Neural cell (in vitro differentiated cells): ENCODE measurements around the gene COG2. TPM values are rescaled to one million over a fixed set of nuclear protein-coding genes. Genes with fewer than 3 reads are reported as not detected.

Experiments
- H2AFZ ChIP-seq: fragments of 200-600, 300-800 bp; sonication (generic), shearing (Covaris generic); 2 replicates; pipeline ENCODE4 v1.6.0; 2014; ENCODE audit warnings: low read depth, mild to moderate bottlenecking, antibody characterized with exemption, low read length, moderate library complexity
- H3F3A ChIP-seq: fragments of 200-600 bp; shearing (Covaris generic); 2 replicates; pipeline ENCODE4 v1.6.1; 2016; ENCODE audit warnings: mild to moderate bottlenecking, moderate library complexity, mixed read lengths, antibody characterized with exemption, low read length; ENCODE audit not compliant: insufficient read depth, poor library complexity, severe bottlenecking
- H3K27ac ChIP-seq: fragments of 200-600, 300-800 bp; sonication (generic), shearing (Covaris generic); 2 replicates; pipeline ENCODE4 v1.5.1; 2014; ENCODE audit warnings: mild to moderate bottlenecking, low read length, moderate library complexity
- H3K27me3 ChIP-seq: fragments of 300-800, 200-600 bp; sonication (generic), shearing (Covaris generic); 2 replicates; pipeline ENCODE4 v1.6.0; 2014; ENCODE audit warnings: mild to moderate bottlenecking, low read depth, low read length, moderate library complexity; ENCODE audit not compliant: insufficient read depth
- H3K36me3 ChIP-seq: fragments of 300-800, 200-600 bp; sonication (generic), shearing (Covaris generic); 2 replicates; pipeline ENCODE4 v1.5.1; 2014; ENCODE audit warnings: mild to moderate bottlenecking, antibody characterized with exemption, low read length, moderate library complexity; ENCODE audit not compliant: insufficient read depth
- H3K4me2 ChIP-seq: fragments of 300-800, 200-600 bp; sonication (generic), shearing (Covaris generic); 2 replicates; pipeline ENCODE4 v1.6.0; 2014; ENCODE audit warnings: mild to moderate bottlenecking, low read length
- H3K4me3 ChIP-seq: fragments of 300-800, 200-600 bp; sonication (generic), shearing (Covaris generic); 2 replicates; pipeline ENCODE4 v1.5.1; 2014; ENCODE audit warnings: mild to moderate bottlenecking, low read length, moderate library complexity
- H3K79me2 ChIP-seq: fragments of 200-600 bp; shearing (Covaris generic); replicated peaks from 2 replicates; pipeline ENCODE4 v1.6.0; 2014; ENCODE audit warnings: mild to moderate bottlenecking, low read length, moderate library complexity; ENCODE audit not compliant: insufficient read depth
- H3K9ac ChIP-seq: fragments of 300-800, 200-600 bp; sonication (generic), shearing (Covaris generic); 2 replicates; pipeline ENCODE4 v1.6.1; 2016; ENCODE audit warnings: mild to moderate bottlenecking, low read length, mixed read lengths
- H3K9me2 ChIP-seq: fragments of 200-600 bp; shearing (Covaris generic); 2 replicates; pipeline ENCODE4 v1.6.1; 2016; ENCODE audit warnings: mild to moderate bottlenecking, low read length, mixed read lengths; ENCODE audit not compliant: insufficient read depth
- H3K9me3 ChIP-seq: fragments of 200-600, 300-800 bp; sonication (generic), shearing (Covaris generic); 2 replicates; pipeline ENCODE4 v1.6.1; 2016; ENCODE audit warnings: mild to moderate bottlenecking, mixed run types, low read length, moderate library complexity, mixed read lengths
- H4K20me1 ChIP-seq: fragments of 200-600 bp; shearing (Covaris generic); 2 replicates; pipeline ENCODE4 v1.6.1; 2016; ENCODE audit warnings: mild to moderate bottlenecking, mixed run types; ENCODE audit not compliant: insufficient read depth
- EP300 ChIP-seq: fragments of 450-650 bp; conservative IDR thresholded peaks from 2 replicates; pipeline ENCODE4 v1.6.1; 2014; ENCODE audit warnings: antibody characterized with exemption, mild to moderate bottlenecking, moderate library complexity; ENCODE audit not compliant: poor library complexity, severe bottlenecking
- EZH2 ChIP-seq: fragments of 200-600, 300-800 bp; shearing (Covaris generic), sonication (generic); IDR thresholded peaks from 2 replicates; pipeline ENCODE4 v1.6.1; 2014; ENCODE audit warnings: antibody characterized with exemption, low read length, borderline replicate concordance, mild to moderate bottlenecking; ENCODE audit not compliant: insufficient read depth, poor library complexity, severe bottlenecking
- MXI1 ChIP-seq: fragments of 450-650 bp; conservative IDR thresholded peaks from 2 replicates; pipeline ENCODE4 v1.6.1; 2014; ENCODE audit warnings: antibody characterized with exemption, mild to moderate bottlenecking; ENCODE audit not compliant: poor library complexity, severe bottlenecking
- POLR2AphosphoS5 ChIP-seq: IDR thresholded peaks from 2 replicates; pipeline ENCODE4 v1.6.1; 2012
- RAD21 ChIP-seq: fragments of 450-650 bp; conservative IDR thresholded peaks from 2 replicates; pipeline ENCODE4 v1.6.1; 2014; ENCODE audit warnings: antibody characterized with exemption, mild to moderate bottlenecking, moderate library complexity
- REST ChIP-seq: IDR thresholded peaks from 2 replicates; pipeline ENCODE4 v1.6.1; 2012; ENCODE audit warnings: borderline replicate concordance
- SMC3 ChIP-seq: fragments of 450-650 bp; conservative IDR thresholded peaks from 2 replicates; pipeline ENCODE4 v1.6.1; 2014; ENCODE audit warnings: antibody characterized with exemption, mild to moderate bottlenecking, moderate library complexity; ENCODE audit not compliant: poor library complexity
- TAF1 ChIP-seq: IDR thresholded peaks from 2 replicates; pipeline ENCODE4 v1.6.1; 2012; ENCODE audit warnings: low read depth
- polyA plus RNA-seq: library from polyadenylated mRNA; depleted of rRNA; stranded (reverse); fragments of >200 nt; gene quantifications from 2 replicates; pipeline ENCODE4 v1.2.3, GENCODE V29; 2014
- TF ChIP-seq, protein P1 (sequence below): fragments of 450-650 bp; IDR thresholded peaks from 2 replicates; pipeline ENCODE4 v1.5.1; 2014; ENCODE audit warnings: antibody characterized with exemption, mild to moderate bottlenecking, moderate library complexity; ENCODE audit not compliant: poor library complexity, severe bottlenecking

Gene COG2
- polyA plus RNA-seq, 1 donor from 2014 or later = 14.5 TPM

DNA sequence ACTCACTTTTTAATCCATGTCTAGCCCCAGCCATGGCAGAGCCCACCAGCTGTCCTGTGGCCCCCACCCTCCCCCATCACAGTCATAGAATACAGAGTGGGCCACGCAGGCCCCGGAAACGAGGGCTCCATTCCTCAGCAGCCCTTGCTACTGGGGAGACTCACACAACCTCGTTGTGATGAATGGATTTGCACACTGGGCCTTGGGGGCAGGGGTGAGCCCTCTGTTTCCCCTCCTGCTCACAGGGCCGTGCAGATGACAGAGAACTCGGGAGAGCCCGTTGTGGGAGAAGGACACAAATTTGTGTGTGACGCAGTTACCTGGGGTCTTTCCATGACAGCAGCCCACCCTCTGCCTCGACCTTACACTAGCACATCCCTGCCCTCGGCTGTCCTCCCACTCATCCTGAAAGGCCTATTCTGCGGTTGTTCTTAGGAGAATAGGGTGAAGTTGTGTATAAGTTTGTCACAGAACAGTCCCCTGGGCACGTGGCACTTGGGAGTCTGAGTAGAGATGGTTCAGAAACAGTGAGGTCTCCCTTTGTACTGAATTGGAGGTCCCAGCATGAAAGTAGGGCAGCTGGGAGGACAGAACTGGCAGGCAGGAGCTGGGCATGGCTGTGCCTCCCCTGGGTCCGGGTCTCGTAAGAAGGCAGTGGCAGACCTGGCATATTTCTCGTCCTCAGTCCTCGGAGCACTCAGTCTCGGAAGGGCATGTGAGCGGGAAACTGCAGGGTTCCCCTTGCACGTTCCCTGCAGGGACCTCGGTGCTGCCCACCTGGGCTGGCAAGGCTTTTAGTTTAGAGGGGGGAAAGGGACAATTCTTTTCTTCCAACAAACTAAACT is 64.8 kb downstream of the COG2 start:
- H3K9me2 ChIP-seq = no peaks in the 10 kb centered on the region
- H4K20me1 ChIP-seq = no peaks in the 10 kb centered on the region
- H3K27ac ChIP-seq = no peak overlapping the region
- no peak overlapping the region for H3K4me3 ChIP-seq
- TF ChIP-seq, protein P1, sequence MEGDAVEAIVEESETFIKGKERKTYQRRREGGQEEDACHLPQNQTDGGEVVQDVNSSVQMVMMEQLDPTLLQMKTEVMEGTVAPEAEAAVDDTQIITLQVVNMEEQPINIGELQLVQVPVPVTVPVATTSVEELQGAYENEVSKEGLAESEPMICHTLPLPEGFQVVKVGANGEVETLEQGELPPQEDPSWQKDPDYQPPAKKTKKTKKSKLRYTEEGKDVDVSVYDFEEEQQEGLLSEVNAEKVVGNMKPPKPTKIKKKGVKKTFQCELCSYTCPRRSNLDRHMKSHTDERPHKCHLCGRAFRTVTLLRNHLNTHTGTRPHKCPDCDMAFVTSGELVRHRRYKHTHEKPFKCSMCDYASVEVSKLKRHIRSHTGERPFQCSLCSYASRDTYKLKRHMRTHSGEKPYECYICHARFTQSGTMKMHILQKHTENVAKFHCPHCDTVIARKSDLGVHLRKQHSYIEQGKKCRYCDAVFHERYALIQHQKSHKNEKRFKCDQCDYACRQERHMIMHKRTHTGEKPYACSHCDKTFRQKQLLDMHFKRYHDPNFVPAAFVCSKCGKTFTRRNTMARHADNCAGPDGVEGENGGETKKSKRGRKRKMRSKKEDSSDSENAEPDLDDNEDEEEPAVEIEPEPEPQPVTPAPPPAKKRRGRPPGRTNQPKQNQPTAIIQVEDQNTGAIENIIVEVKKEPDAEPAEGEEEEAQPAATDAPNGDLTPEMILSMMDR = no peak
- no peak for TF ChIP-seq MXI1
- no peak for TF ChIP-seq POLR2AphosphoS5
- no peaks in the 10 kb centered on the region for H3K79me2 ChIP-seq
- H3K9ac ChIP-seq = no peak overlapping the region
- H3K27me3 ChIP-seq = no peaks in the 10 kb centered on the region
- H3K9me3 ChIP-seq = no peaks in the 10 kb centered on the region
- H3F3A ChIP-seq = no peaks in the 10 kb centered on the region
- no peak overlapping the region for H2AFZ ChIP-seq
- no peaks in the 10 kb centered on the region for H3K36me3 ChIP-seq
- no peak overlapping the region for H3K4me2 ChIP-seq

- Histone ChIP-seq H3K27ac (no peak overlapping the region), H3K4me2 (no peak overlapping the region), H3K27me3 (no peaks in the 10 kb centered on the region), H4K20me1 (no peaks in the 10 kb centered on the region), H3K4me3 (no peak overlapping the region), H3K9me3 (no peaks in the 10 kb centered on the region), H3K79me2 (no peaks in the 10 kb centered on the region), H3K9ac (no peak overlapping the region), H3K36me3 (no peaks in the 10 kb centered on the region), H3F3A (no peaks in the 10 kb centered on the region), H3K9me2 (no peaks in the 10 kb centered on the region), H2AFZ (no peak overlapping the region)
- TF ChIP-seq EP300 (no peak), REST (no peak), TAF1 (no peak), RAD21 (no peak), SMC3 (no peak), POLR2AphosphoS5 (no peak), EZH2 (no peak), MXI1 (no peak)
- TF ChIP-seq, protein P1 = no peak
Measured at GRCh38 chr1:230707732-230708630, 65.7 kb downstream of the COG2 start.
